Measurements from ENCODE around the gene ADGRV1.

DNA sequence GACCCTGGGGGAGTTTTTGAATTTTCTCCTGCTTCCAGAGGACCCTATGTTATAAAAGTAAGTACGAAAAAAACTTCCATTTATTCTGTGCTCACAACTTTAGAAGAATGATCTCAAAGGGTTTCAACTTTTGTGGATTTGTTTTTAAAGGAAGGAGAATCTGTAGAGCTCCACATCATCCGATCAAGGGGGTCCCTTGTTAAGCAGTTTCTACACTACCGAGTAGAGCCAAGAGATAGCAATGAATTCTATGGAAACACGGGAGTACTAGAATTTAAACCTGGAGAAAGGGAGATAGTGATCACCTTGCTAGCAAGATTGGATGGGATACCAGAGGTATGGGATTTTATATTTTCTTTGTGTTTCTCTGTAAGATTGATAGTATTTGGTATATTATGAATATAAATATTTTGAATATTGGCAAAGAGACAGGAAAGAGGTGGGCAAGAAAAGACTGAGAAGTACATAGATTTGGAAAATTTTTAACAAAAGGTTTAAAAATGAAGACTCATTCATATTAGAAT, 84.2 kb downstream of the ADGRV1 start:
- TF ChIP-seq, protein P1, sequence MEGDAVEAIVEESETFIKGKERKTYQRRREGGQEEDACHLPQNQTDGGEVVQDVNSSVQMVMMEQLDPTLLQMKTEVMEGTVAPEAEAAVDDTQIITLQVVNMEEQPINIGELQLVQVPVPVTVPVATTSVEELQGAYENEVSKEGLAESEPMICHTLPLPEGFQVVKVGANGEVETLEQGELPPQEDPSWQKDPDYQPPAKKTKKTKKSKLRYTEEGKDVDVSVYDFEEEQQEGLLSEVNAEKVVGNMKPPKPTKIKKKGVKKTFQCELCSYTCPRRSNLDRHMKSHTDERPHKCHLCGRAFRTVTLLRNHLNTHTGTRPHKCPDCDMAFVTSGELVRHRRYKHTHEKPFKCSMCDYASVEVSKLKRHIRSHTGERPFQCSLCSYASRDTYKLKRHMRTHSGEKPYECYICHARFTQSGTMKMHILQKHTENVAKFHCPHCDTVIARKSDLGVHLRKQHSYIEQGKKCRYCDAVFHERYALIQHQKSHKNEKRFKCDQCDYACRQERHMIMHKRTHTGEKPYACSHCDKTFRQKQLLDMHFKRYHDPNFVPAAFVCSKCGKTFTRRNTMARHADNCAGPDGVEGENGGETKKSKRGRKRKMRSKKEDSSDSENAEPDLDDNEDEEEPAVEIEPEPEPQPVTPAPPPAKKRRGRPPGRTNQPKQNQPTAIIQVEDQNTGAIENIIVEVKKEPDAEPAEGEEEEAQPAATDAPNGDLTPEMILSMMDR (IDR thresholded peaks at IDR 0.05; ENCODE audit: insufficient read depth, low read depth, low read length) = no peak
- TF ChIP-seq EZH2 (IDR thresholded peaks at IDR 0.05; ENCODE audit: insufficient read depth, low read length) = no peak
